ENCODE results near the gene CD244.

DNA sequence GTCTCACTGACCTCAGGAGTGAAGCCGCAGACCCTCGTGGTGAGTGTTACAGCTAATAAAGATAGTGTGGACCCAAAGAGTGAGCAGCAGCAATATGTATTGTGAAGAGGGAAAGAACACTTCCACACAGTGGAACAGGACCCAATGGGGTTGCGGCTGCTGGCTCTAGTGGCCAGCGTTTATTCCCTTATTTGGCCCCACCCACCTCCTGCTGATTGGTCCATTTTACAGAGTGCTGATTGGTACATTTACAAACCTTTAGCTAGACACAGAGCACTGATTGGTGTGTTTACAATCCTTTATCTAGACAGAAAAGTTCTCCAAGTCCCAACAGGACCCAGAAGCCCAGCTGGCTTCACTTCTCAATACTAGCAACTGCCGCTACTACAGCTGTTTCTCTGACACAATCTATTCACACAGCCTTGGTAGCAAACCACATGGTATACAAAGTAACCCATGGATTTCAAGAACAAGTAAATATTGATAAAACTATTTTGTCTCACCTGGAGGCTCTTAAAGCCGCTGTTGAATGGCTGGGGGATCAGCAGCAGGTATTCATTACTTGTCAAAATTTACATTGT lies 47.6 kb upstream of the CD244 start:
- TF ChIP-seq TAF1 (IDR thresholded peaks at IDR 0.05; ENCODE audit: low read depth) (no peak), POLR2AphosphoS5 (IDR thresholded peaks at IDR 0.05) (no peak), EZH2 (IDR thresholded peaks at IDR 0.05; ENCODE audit: borderline replicate concordance, insufficient read depth, low read length, poor library complexity, severe bottlenecking) (no peak), REST (IDR thresholded peaks at IDR 0.05; ENCODE audit: borderline replicate concordance) (no peak), SMC3 (conservative IDR thresholded peaks at IDR 0.05; ENCODE audit: poor library complexity) (no peak), MXI1 (conservative IDR thresholded peaks at IDR 0.05; ENCODE audit: poor library complexity, severe bottlenecking) (no peak)
- TF ChIP-seq, protein P1, sequence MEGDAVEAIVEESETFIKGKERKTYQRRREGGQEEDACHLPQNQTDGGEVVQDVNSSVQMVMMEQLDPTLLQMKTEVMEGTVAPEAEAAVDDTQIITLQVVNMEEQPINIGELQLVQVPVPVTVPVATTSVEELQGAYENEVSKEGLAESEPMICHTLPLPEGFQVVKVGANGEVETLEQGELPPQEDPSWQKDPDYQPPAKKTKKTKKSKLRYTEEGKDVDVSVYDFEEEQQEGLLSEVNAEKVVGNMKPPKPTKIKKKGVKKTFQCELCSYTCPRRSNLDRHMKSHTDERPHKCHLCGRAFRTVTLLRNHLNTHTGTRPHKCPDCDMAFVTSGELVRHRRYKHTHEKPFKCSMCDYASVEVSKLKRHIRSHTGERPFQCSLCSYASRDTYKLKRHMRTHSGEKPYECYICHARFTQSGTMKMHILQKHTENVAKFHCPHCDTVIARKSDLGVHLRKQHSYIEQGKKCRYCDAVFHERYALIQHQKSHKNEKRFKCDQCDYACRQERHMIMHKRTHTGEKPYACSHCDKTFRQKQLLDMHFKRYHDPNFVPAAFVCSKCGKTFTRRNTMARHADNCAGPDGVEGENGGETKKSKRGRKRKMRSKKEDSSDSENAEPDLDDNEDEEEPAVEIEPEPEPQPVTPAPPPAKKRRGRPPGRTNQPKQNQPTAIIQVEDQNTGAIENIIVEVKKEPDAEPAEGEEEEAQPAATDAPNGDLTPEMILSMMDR (IDR thresholded peaks at IDR 0.05; ENCODE audit: poor library complexity, severe bottlenecking), result no peak

Data from neural cell (in vitro differentiated cells).